DMS153 (cell line): ENCODE measurements around the gene SLC8B1.
"Not testable (repeated sequence)": the region's sequence is repeated elsewhere in the genome, so short reads cannot be mapped to it uniquely, and the experiment has no call there.

Source experiments
- DNase-seq: peaks from one replicate; lab custom pipeline; 2025; lab: John Stamatoyannopoulos, UW

The SLC8B1 gene

GRCh38 chr12:113354192-113354591 is 19.3 kb upstream of the SLC8B1 start:
- not testable (repeated sequence) for DNase-seq

GRCh38 chr12:113351089-113351488 is 16.2 kb upstream of the SLC8B1 start:
- no peak for DNase-seq

DNA sequence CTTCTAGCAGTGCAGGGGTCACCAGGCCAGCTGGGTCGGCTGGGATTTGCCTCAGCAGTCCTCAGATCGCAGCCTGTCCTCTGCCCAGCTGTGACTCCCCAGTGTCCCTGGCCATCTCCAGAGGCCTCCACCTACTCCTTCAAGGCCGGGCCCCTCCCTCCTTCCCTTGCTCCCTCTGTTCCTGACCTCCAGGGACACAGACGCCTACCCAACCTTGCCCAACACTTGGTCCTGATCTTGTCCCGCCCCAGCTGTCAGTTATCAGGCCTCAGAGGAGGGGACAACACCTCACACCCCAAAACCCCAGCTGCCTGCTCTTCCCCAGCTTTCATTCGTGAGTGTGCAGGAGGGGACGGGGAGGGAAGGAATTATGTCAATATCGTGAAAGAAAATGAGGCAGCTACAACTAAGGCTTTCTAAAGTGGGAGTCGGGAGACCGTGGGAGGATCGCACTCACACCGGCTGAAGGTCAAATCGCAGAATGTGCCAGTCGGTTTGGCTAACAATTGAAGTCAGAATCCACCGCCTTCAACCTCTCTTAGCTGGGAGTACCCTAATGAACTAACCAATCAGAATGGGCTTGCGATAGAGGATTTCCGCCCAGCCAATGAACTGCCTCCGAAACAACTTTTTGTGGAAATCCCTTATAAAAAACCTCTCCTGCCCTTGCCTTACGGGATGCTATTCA is 14.1 kb upstream of the SLC8B1 start:
- no peak for DNase-seq

DNA sequence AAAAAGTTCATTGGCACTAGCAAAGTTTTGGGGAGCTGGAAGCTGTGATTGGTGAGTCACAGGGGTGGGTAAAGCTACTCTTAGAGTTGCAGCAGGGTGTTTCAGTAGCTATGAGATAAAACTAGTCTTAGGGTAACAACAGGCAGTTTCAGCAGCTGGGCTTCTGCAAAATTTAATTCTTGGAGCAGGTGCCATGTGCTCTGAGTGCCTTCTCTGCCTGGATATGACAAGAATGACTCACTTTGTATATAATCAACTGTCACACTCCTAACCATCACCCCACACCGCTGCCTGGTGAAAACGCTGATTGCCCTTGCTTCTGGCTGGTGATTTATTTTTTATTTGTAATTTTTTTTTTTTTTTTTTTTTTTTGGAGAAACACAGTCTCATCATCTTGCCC is 13.0 kb upstream of the SLC8B1 start:
- DNase-seq, result no peak

DNA sequence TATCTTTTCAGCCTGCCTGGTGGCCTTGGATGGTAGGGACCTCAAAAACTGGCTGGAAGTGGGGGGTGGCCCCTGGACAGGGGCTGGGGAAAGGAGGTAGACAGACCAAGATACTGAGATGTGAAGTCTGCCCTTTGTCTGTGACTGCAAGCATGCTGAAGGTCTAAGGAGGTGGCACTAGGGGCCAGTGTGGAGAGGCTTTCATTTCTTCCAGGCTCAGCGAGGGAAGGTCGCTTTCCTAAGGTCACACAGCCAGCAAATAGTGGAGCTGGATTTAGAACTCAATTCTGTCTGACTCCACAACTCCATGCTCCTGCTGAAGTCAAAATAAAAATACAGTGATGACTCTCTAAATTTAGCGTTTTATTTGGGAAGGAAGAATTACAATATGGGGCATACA is 12.2 kb upstream of the SLC8B1 start:
- DNase-seq, result no peak

GRCh38 chr12:113346353-113346752 is 11.4 kb upstream of the SLC8B1 start:
- DNase-seq, result no peak

- DNase-seq, result no peak
These were observed 10.4 kb upstream of the SLC8B1 start for GRCh38 chr12:113345318-113345717.

GRCh38 chr12:113341535-113341934 is 6.6 kb upstream of the SLC8B1 start:
- DNase-seq, result no peak

DNA sequence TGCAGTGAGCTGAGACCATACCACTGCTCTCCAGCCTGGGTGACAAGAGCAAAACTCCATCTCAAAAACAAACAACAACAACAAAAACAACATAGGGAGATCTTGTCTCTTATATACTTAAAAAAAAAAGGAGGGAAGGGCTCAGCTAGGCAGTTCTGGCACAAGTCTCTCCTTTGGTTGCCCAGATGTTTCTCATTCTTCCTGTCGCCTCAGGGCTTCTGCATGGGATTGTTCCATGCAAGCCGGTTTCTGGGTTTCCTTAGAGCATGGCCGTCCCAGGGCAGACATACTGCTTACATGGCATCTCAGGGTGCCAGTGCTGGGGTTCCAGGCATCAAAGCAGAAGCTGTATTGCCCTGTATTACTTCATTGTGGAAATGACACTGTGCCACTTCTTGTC is 5.2 kb upstream of the SLC8B1 start:
- no peak for DNase-seq

DNA sequence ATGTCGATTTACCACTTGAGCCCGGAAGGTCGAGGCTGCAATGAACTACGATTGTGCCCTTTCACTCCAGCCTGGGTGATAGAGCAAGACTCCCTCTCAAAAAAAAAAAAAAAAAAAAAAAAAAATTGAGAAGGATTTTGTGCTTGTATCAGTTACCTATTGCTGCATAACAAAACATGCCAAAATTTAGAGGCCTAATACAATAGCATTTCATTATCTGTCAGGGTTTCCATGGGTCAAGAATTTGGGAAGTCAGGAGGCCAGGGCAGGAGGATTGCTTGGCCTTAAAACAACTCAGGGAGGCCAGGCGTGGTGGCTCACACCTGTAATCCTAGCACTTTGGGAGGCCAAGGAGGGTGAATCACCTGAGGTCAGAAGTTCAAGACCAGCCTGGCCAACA is 4.6 kb upstream of the SLC8B1 start:
- no peak for DNase-seq

- DNase-seq, result no peak
These were observed 778 bp downstream of the SLC8B1 start for GRCh38 chr12:113333877-113334785.

DNA sequence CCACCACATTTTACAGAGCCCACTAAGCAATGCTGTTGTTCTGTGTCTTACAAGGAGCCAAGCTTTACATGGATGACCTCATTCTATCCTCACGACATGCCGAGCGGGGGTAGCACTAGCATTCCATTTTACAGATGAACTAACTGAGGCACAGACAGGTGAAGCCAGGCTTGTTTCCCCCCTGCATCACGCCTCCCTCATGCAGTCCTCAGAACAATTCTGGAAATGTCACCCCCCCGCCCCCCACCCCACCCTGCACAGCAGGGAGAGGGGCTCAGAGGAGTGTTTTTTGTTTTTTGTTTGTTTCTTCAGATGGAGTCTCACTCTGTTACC is 1.5 kb downstream of the SLC8B1 start:
- DNase-seq, result no peak

- DNase-seq, result no peak
These were observed 2.1 kb downstream of the SLC8B1 start for GRCh38 chr12:113332688-113333417.

GRCh38 chr12:113330505-113330904 is 4.4 kb downstream of the SLC8B1 start:
- no peak for DNase-seq

- no peak for DNase-seq
These were observed 5.0 kb downstream of the SLC8B1 start for GRCh38 chr12:113329791-113330417.

DNA sequence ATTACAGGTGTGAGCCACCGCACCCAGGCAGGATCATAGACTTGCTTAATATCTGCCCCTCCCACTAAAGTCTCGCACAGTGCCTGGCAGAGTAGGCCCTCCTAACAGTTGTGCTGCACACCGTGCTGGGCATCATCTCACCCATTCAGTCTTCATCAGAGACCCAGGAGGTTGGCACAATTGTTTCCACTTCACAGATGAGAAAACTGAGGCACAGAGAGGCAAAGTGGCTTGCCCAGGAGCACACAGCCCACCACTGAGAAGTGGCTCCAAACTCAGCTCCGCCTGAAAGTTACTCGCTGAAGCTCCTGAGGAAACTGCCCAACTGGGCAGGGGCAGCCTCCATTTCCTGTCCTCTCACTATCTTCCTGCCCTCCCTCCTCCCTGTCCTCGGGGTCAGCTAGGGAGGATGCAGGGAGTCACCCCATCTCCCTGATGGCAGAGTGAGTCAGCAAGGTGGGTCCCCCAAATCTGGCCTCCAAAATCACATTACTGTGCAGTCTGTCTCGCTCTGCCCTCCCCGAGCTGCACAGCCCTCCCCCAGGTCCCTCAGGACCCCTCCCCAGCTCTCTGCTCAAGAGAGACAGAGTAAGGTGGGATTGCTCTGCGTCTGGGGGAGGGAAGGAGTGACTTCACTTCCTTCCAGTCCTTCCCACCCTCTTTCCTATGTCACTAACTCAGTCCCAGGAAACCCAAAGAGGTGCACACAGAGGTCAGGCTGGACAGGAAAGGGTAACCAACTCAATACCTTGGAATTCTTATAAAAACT is 5.7 kb downstream of the SLC8B1 start:
- no peak for DNase-seq

- no peak for DNase-seq
These were observed 6.5 kb downstream of the SLC8B1 start for GRCh38 chr12:113328368-113328889.

- no peak for DNase-seq
These were observed 8.0 kb downstream of the SLC8B1 start for GRCh38 chr12:113326775-113327395.

- no peak for DNase-seq
These were observed 9.0 kb downstream of the SLC8B1 start for GRCh38 chr12:113325916-113326315.

DNA sequence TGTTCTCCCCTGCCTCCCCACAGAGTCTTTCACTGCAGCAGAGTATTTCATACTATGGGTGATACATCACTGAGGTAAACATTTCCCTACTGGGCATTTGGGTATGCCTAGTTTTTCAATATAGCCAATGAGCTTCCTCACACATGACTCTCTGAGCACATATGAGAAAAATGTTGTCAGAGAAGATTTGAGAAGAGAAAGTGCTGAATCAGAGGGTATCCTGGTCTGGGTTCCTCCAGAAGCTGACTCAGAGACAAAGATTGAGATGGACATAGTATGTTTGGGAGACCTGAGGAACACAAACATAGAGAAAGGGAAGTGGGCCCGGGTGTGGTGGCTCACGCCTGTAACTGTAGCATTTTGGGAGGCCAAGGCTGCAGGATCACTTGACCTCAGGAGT is 12.6 kb downstream of the SLC8B1 start:
- DNase-seq, result no peak

DNA sequence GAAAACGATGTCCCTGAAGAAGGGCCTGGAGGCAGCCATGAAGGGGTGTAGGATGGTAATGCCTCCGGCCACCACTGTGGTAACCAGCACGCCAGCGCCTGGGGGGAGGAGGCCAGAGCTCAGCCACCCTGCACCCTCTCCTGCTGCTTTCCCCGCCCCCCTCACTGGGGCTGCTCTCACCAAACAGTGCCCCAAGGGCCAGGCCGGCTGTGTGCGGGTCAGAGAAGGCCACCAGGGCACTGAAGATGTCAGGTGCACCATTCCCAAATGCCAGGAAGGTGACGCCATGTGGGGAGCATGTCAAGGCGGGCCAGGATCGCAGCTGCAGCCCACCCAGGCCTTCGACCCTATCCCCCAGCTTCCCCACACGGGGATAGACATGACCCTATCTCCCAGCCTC is 14.5 kb downstream of the SLC8B1 start:
- DNase-seq, result no peak
